GM21526 (cell line): Measurements from ENCODE around the gene ARHGAP15.

Source experiments
- ATAC-seq: cut with Tn5 transposase; IDR thresholded peaks from one replicate; pipeline ENCODE4 v1.9.1; 2021; ENCODE audit warnings: moderate library complexity; ENCODE audit not compliant: unreplicated experiment, low FRiP score

ARHGAP15 gene

GRCh38 chr2:143333168-143333791 lies 204.1 kb downstream of the ARHGAP15 start:
- no peak for ATAC-seq

- ATAC-seq, result no peak
Measured at GRCh38 chr2:143333847-143334246, 204.6 kb downstream of the ARHGAP15 start.

GRCh38 chr2:143334837-143335236 lies 205.6 kb downstream of the ARHGAP15 start:
- no peak for ATAC-seq

GRCh38 chr2:143336719-143337210 lies 207.5 kb downstream of the ARHGAP15 start:
- ATAC-seq, result no peak

- no peak for ATAC-seq
Measured at GRCh38 chr2:143341478-143341877, 212.3 kb downstream of the ARHGAP15 start.

- ATAC-seq, result no peak
Measured at GRCh38 chr2:143344780-143345179, 215.6 kb downstream of the ARHGAP15 start.

- no peak for ATAC-seq
Measured at GRCh38 chr2:143345887-143346787, 216.9 kb downstream of the ARHGAP15 start.

GRCh38 chr2:143347271-143347695 lies 218.1 kb downstream of the ARHGAP15 start:
- ATAC-seq, result no peak

- ATAC-seq, result no peak
Measured at GRCh38 chr2:143347901-143348414, 218.7 kb downstream of the ARHGAP15 start.

- no peak for ATAC-seq
Measured at GRCh38 chr2:143354050-143354750, 225.0 kb downstream of the ARHGAP15 start.

- ATAC-seq, result no peak
Measured at GRCh38 chr2:143355870-143356269, 226.7 kb downstream of the ARHGAP15 start.

GRCh38 chr2:143356336-143356735 lies 227.1 kb downstream of the ARHGAP15 start:
- ATAC-seq, result no peak

- no peak for ATAC-seq
Measured at GRCh38 chr2:143356736-143357446, 227.7 kb downstream of the ARHGAP15 start.

GRCh38 chr2:143357966-143358365 lies 228.7 kb downstream of the ARHGAP15 start:
- no peak for ATAC-seq

GRCh38 chr2:143361346-143361745 lies 232.1 kb downstream of the ARHGAP15 start:
- ATAC-seq, result no peak

- no peak for ATAC-seq
Measured at GRCh38 chr2:143371616-143372015, 242.4 kb downstream of the ARHGAP15 start.

- no peak for ATAC-seq
Measured at GRCh38 chr2:143375384-143375880, 246.2 kb downstream of the ARHGAP15 start.

GRCh38 chr2:143378996-143379395 lies 249.8 kb downstream of the ARHGAP15 start:
- ATAC-seq, result no peak

- no peak for ATAC-seq
Measured at GRCh38 chr2:143379955-143380354, 250.7 kb downstream of the ARHGAP15 start.

GRCh38 chr2:143382573-143382972 lies 253.4 kb downstream of the ARHGAP15 start:
- no peak for ATAC-seq
